IgD-negative memory B cell (primary cell): ENCODE results near the gene MTG2. TPM values are rescaled to one million over a fixed set of nuclear protein-coding genes. Genes with fewer than 3 reads are reported as not detected.

Experiments used
- H3K27ac Mint-ChIP-seq, 3 donors: one replicate each; pipeline ENCODE4 v1.8.0; 2020 to 2022; ENCODE audit warnings: mild to moderate bottlenecking in 3 of 3, mixed read lengths in 3 of 3, moderate library complexity in 1 of 3
- H3K27me3 Mint-ChIP-seq: one replicate; pipeline ENCODE4 v1.8.0; 2021; ENCODE audit warnings: mixed read lengths
- H3K36me3 Mint-ChIP-seq: one replicate; pipeline ENCODE4 v1.8.0; 2020; ENCODE audit warnings: mild to moderate bottlenecking, mixed read lengths
- H3K4me1 Mint-ChIP-seq, 3 donors: one replicate each; pipeline ENCODE4 v1.8.0; 2020 to 2022; ENCODE audit warnings: mixed read lengths in 3 of 3, mild to moderate bottlenecking in 1 of 3
- H3K4me3 Mint-ChIP-seq, 4 donors: one replicate each; pipeline ENCODE4 v1.8.0; 2020 to 2022; ENCODE audit warnings: mild to moderate bottlenecking in 4 of 4, mixed read lengths in 4 of 4, moderate library complexity in 3 of 4
- H3K9me3 Mint-ChIP-seq, 3 donors: one replicate each; pipeline ENCODE4 v1.8.0; 2020 to 2021; ENCODE audit warnings: mixed read lengths in 3 of 3, mild to moderate bottlenecking in 1 of 3
- polyA plus RNA-seq: library from polyadenylated mRNA; unstranded; fragments of 300-500 nt; fragmentation: Illumina TruSeq; gene quantifications from one replicate; pipeline ENCODE4 v1.2.3, GENCODE V29; 2021

MTG2 gene
- polyA plus RNA-seq, 1 donor from 2014 or later, result 26.2 TPM

- Mint-ChIP-seq H3K27me3 (peaks cover 38% of the 10 kb centered on the region), H3K4me1 (peaks cover 0 to 2% (median 0%) of the 10 kb centered on the region in 3 donors), H3K4me3 (peak overlapping the region in 2 of 4 donors; percentile 30 to 68), H3K36me3 (no peaks in the 10 kb centered on the region), H3K9me3 (peaks cover 0 to under 1% (median 0%) of the 10 kb centered on the region in 3 donors), H3K27ac (no peak overlapping the region)
These were observed 36.5 kb downstream of the MTG2 start for GRCh38 chr20:62219101-62219991.

GRCh38 chr20:62219992-62220665 is 37.3 kb downstream of the MTG2 start, which contains the start of gene HRH3:
HRH3 (minus strand) TSS chr20:62220278; CDS start chr20:62219970, 308 bp downstream.
- H3K36me3 Mint-ChIP-seq, result no peaks in the 10 kb centered on the region
- no peak within 1 kb of the TSS for H3K27ac Mint-ChIP-seq
- H3K9me3 Mint-ChIP-seq, result peaks cover 0 to 4% (median 0%) of the 10 kb centered on the region in 3 donors
- peaks cover 35% of the 10 kb centered on the region for H3K27me3 Mint-ChIP-seq
- H3K4me1 Mint-ChIP-seq, result peaks cover 0 to 4% (median 0%) of the 10 kb centered on the region in 3 donors
- H3K4me3 Mint-ChIP-seq, result peak within 1 kb of the TSS in 2 of 4 donors; percentile 30 to 83

GRCh38 chr20:62220666-62221568 is 38.1 kb downstream of the MTG2 start:
- Mint-ChIP-seq H3K9me3 (peaks cover 0 to 4% (median 0%) of the 10 kb centered on the region in 3 donors), H3K4me3 (peak overlapping the region in 1 of 4 donors; percentile 83), H3K36me3 (no peaks in the 10 kb centered on the region), H3K4me1 (peaks cover 0 to 4% (median 0%) of the 10 kb centered on the region in 3 donors), H3K27ac (no peak overlapping the region), H3K27me3 (peaks cover 30% of the 10 kb centered on the region)

GRCh38 chr20:62222266-62222850 is 39.5 kb downstream of the MTG2 start:
- H3K27ac Mint-ChIP-seq, result no peak overlapping the region
- no peaks in the 10 kb centered on the region for H3K36me3 Mint-ChIP-seq
- H3K4me3 Mint-ChIP-seq, result no peak overlapping the region
- H3K9me3 Mint-ChIP-seq, result peaks cover 0 to 4% (median 0%) of the 10 kb centered on the region in 3 donors
- H3K4me1 Mint-ChIP-seq, result peaks cover 0 to 4% (median 0%) of the 10 kb centered on the region in 3 donors
- peaks cover 32% of the 10 kb centered on the region for H3K27me3 Mint-ChIP-seq

GRCh38 chr20:62222972-62223371 is 40.1 kb downstream of the MTG2 start:
- H3K27me3 Mint-ChIP-seq, result peaks cover 32% of the 10 kb centered on the region
- peaks cover 0 to 4% (median 0%) of the 10 kb centered on the region in 3 donors for H3K9me3 Mint-ChIP-seq
- H3K36me3 Mint-ChIP-seq, result no peaks in the 10 kb centered on the region
- no peak overlapping the region for H3K4me3 Mint-ChIP-seq
- H3K27ac Mint-ChIP-seq, result no peak overlapping the region
- H3K4me1 Mint-ChIP-seq, result peaks cover 0 to 4% (median 0%) of the 10 kb centered on the region in 3 donors

GRCh38 chr20:62223571-62223970 is 40.7 kb downstream of the MTG2 start:
- Mint-ChIP-seq H3K4me1 (peaks cover 0 to 4% (median 0%) of the 10 kb centered on the region in 3 donors), H3K9me3 (peaks cover 0 to 4% (median 0%) of the 10 kb centered on the region in 3 donors), H3K36me3 (no peaks in the 10 kb centered on the region), H3K4me3 (no peak overlapping the region), H3K27ac (no peak overlapping the region), H3K27me3 (peaks cover 32% of the 10 kb centered on the region)

- H3K9me3 Mint-ChIP-seq, result peaks cover 0 to 4% (median 0%) of the 10 kb centered on the region in 3 donors
- no peak overlapping the region for H3K27ac Mint-ChIP-seq
- no peaks in the 10 kb centered on the region for H3K36me3 Mint-ChIP-seq
- peaks cover 27% of the 10 kb centered on the region for H3K27me3 Mint-ChIP-seq
- H3K4me1 Mint-ChIP-seq, result peaks cover 0 to 4% (median 0%) of the 10 kb centered on the region in 3 donors
- H3K4me3 Mint-ChIP-seq, result peak overlapping the region in 1 of 4 donors; percentile 28
These were observed 41.5 kb downstream of the MTG2 start for GRCh38 chr20:62224113-62224855.

GRCh38 chr20:62225026-62225425 is 42.2 kb downstream of the MTG2 start:
- Mint-ChIP-seq H3K4me3 (no peak overlapping the region), H3K4me1 (peaks cover 0 to 4% (median 0%) of the 10 kb centered on the region in 3 donors), H3K27me3 (peaks cover 27% of the 10 kb centered on the region), H3K36me3 (no peaks in the 10 kb centered on the region), H3K27ac (no peak overlapping the region), H3K9me3 (peaks cover 0 to 4% (median 0%) of the 10 kb centered on the region in 3 donors)

- no peak overlapping the region for H3K4me3 Mint-ChIP-seq
- H3K9me3 Mint-ChIP-seq, result peaks cover 0 to 4% (median 0%) of the 10 kb centered on the region in 3 donors
- H3K27me3 Mint-ChIP-seq, result peaks cover 26% of the 10 kb centered on the region
- no peak overlapping the region for H3K27ac Mint-ChIP-seq
- no peaks in the 10 kb centered on the region for H3K36me3 Mint-ChIP-seq
- peaks cover 0 to 3% (median 0%) of the 10 kb centered on the region in 3 donors for H3K4me1 Mint-ChIP-seq
These were observed 43.2 kb downstream of the MTG2 start for GRCh38 chr20:62225820-62226635.

GRCh38 chr20:62226707-62227590 is 44.1 kb downstream of the MTG2 start:
- H3K4me1 Mint-ChIP-seq, result peaks cover 0 to 2% (median 0%) of the 10 kb centered on the region in 3 donors
- peaks cover 18% of the 10 kb centered on the region for H3K27me3 Mint-ChIP-seq
- peaks cover 0 to 4% (median 0%) of the 10 kb centered on the region in 3 donors for H3K9me3 Mint-ChIP-seq
- H3K4me3 Mint-ChIP-seq, result no peak overlapping the region
- no peaks in the 10 kb centered on the region for H3K36me3 Mint-ChIP-seq
- no peak overlapping the region for H3K27ac Mint-ChIP-seq

- H3K4me3 Mint-ChIP-seq, result no peak overlapping the region
- peaks cover 0 to 2% (median 0%) of the 10 kb centered on the region in 3 donors for H3K4me1 Mint-ChIP-seq
- H3K36me3 Mint-ChIP-seq, result no peaks in the 10 kb centered on the region
- peaks cover 0 to 4% (median 0%) of the 10 kb centered on the region in 3 donors for H3K9me3 Mint-ChIP-seq
- peaks cover 14% of the 10 kb centered on the region for H3K27me3 Mint-ChIP-seq
- H3K27ac Mint-ChIP-seq, result no peak overlapping the region
These were observed 44.8 kb downstream of the MTG2 start for GRCh38 chr20:62227591-62227976.
